ENCODE data around the gene ENKD1.
"Not testable (repeated sequence)": the region's sequence is repeated elsewhere in the genome, so short reads cannot be mapped to it uniquely, and the experiment has no call there.

Gene ENKD1, protein sequence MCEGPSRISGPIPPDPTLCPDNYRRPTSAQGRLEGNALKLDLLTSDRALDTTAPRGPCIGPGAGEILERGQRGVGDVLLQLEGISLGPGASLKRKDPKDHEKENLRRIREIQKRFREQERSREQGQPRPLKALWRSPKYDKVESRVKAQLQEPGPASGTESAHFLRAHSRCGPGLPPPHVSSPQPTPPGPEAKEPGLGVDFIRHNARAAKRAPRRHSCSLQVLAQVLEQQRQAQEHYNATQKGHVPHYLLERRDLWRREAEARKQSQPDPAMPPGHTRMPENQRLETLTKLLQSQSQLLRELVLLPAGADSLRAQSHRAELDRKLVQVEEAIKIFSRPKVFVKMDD

DNA sequence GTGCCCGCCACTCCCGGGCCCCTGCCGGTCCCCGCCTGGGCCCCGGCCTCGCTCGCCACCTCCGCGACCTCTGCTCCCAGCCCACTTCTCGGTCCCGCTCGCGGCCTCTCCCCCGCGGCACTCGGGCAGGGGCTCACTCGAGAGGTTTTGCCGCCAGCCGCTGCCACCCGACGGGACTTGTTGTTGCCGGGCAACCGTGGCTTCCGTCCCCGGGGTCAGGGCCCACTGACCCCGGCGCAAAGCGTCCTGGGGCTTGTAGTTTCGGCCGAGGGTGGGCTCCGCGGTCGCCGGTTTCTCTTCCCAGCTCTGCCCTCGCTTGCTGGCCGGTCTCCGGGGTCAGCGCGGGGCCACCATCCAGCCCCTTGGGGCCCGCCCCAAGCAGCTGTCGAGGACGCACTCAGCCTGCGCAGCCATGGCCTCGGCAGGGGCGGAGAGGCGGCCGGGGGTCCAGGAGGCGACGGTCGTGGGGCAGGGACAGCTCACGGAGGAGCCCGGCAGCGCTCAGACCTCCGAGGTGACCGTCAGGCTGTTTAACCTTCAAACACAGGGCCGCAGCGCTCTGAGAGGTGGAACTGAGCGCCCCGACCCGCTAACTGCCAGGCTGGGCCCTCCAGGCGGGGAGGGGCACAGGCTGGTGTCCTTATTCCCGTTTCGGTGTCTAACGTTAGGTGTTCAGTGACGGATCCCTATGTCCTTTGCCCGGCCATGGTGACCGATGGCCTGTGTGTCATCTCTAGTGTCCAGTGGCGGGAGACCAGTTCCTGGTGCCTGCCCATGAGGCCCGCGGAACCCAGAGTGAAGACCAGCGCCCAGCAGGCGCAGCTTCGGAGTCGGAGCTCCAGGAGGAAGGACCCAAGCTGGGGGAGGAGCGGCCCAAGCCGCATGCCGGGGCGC lies at the start of gene ENKD1, which contains the start of gene C16orf86:
Gene ENKD1 (minus strand): TSS at position 192 of the 894 bp plus-strand sequence. CDS start 308 bp downstream, outside the sequence.
Gene C16orf86 (plus strand): TSS at position 256 of the 894 bp plus-strand sequence. CDS start 157 bp downstream, at position 413.
- no peak for DNase-seq

DNA sequence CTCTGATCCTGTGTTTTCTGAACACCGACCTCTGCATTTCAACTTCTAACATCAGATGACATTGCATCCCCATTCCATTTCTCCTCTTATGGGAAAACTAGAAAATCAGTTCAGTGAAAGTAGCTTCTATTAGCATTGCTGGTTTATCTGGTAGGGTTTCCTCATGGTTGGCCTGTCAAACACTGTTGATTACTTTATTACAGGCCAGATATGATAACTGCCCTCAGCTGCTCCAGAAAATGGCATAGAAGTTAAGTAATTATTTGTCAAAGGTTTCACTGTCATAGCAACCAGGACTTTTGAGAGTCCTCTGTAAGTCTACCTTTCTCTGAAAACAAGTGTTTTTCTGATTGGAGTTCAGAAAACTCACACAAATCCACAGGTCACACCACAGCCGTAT lies 49.5 kb upstream of the ENKD1 start:
- no peak for DNase-seq

DNA sequence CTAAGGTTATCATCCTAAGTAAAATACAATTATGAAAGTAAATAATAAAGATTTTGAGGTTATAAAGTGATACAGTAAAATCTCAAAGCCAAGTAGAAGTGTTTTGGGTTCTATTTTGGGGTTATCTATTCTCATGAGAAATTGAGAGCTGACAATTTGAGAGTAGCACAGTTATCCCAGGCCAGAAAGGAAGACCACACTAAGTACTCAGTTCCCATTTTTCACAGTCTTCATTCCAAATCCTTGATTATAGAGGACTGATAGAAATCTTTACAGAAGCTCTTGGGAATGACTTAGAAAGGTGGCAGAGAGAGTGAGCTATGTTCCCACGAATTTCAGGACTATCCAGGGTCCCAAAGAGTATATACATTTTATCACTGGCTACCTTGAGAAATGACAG lies 48.0 kb upstream of the ENKD1 start:
- DNase-seq, result no peak

DNA sequence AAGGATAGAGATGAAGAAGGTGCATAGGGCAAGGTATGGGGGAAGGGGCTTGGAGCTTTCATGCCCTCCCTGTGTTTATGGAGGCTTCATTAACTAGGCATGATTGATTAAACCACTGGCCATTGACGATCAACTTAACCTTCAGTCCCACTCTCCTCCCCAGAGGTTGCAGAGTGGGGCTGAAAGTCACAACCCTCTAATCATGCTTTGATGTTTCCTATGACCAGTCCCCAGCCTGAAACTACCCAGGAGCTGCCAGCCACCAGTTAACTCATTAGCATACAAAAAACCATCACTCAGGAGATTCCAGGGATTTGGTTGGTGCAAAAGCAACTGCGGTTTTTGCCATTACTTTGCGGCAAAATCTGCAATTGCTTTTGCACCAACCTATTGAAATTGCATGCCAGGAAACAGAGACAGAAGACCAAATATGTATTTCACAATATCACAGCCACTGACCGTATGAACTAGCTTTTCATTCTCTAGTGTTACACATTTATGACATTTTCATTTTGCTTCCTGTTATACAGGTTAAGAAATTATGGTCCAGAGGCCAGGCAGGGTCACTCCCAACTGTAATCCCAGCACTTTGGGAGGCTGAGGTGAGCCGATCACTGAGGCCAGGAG lies 47.2 kb upstream of the ENKD1 start:
- DNase-seq, result no peak

DNA sequence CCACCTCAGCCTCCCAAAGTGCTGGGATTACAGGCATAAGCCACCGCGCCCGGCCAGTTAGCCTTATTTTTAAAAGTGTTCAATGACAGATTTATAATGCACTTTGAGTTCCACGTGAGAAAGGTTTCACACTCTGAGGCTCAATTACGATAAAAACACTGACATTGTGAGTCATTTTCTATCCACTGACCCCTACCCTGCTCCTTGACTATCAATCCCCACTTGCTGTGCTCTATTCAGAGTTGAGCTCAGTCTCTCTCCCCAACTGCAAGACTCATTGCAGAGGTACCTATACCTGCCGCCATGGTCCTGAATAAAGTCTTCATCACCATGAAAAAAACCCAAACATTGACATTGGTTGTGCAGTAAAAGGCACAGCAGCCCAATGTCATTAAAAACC lies 44.1 kb upstream of the ENKD1 start:
- DNase-seq, result no peak

DNA sequence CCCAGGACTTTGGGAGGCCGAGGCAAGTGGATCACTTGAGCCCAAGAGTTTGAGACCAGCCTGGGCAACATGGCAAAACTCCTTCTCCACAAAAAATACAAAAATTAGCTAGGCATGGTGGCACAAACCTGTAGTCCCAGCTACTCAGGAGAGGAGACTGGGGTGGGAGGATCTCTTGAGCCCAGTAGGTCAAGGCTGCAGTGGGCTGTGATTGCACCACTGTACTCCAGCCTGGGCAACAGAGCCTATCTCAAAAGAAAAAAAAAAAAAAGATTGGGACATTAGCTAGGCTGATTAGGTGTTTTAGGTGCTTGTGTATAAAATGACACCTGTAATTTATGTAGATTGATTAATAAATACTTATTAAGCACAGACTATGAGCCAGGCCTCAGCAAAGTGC lies 42.5 kb upstream of the ENKD1 start:
- no peak for DNase-seq

DNA sequence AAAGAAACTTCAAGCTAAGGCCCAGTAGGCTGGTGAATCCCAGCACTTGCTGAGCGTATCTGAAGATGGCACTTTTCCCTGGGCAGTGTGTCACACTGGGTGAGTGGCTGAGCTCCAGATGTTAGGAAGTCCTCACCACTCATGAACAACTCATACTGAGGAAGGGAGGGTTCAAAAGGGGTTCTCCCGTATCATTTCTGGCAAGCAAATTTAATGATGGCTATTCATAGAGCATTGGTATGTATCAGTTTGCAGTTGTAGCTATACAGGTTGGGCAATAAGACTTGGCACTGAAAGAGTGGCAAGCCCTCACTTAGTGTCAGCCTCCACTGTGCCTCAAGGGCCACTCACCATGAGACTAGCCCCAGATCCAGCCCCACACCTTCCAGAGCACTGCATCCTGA lies 41.8 kb upstream of the ENKD1 start:
- DNase-seq, result no peak

DNA sequence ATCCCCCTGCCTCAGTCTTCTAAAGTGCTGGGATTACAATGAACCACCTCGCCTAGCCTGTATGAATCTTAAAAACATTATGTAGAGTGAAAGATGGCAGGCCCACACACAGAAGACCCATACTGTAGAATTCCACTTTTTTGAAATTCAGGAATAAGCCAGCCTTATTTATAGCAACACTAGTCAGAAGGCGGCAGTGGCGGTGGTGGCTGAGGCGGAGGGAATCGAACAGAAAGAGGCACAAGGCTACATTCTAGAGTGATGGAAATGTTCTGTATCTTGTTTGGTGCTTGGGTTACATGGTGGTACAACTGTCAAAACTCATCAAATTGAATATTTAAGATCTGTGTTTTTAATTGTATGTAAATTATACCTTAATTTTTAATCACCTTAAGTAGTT lies 41.2 kb upstream of the ENKD1 start:
- DNase-seq, result no peak

DNA sequence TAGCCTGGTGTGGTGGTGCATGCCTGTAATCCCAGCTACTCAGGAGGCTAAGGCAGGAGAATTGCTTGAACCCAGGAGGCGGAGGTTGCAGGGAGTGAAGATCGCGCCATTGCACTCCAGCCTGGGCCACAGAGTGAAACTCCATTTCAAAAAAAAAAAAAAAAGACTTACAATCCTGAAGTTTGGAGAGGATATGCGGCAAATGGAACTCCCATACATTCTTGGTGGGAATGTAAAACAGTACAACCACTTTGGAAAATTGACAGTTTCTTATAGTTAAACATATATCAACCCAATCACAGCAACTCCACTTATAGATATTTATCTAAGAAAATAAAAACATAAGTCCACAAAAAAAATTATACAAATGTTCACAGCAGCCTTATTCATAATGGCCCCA lies 40.7 kb upstream of the ENKD1 start:
- DNase-seq, result no peak

DNA sequence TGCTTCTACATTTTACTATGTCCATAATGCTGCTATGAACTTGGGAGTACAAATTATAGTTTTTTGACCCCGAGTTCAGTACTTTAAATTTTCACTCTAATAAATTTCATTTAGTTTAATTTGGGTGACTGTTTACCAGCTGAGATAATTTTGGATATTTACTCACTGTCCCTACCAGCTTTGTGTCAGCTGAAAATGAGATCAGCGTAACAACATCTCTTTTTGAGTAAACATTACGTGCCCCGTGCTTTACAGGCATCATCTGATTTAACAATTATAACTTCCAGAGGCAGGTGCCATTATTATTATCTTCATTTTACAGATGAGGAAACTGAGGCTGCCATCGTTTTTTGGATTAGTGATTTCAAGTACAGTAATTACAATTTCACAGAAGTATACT lies 37.6 kb upstream of the ENKD1 start:
- no peak for DNase-seq

DNA sequence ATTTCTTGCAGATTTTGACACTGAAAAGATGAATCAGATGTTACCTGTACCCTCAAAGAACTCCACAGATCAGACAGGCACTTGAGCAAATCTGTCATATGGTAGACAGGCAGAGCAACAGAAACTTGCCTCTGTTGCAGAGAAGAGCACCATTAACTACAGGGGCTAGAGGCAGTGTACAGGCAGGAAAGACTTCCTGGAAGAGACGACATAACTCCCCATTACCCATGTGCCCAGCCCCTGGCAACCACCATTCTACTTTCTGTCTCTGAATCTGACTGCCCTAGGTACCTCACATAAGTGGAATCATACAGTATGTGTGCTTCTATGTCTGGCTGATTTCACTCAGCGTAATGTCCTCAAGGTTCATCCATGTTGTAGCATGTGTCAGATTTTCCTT lies 37.1 kb upstream of the ENKD1 start:
- DNase-seq, result no peak

DNA sequence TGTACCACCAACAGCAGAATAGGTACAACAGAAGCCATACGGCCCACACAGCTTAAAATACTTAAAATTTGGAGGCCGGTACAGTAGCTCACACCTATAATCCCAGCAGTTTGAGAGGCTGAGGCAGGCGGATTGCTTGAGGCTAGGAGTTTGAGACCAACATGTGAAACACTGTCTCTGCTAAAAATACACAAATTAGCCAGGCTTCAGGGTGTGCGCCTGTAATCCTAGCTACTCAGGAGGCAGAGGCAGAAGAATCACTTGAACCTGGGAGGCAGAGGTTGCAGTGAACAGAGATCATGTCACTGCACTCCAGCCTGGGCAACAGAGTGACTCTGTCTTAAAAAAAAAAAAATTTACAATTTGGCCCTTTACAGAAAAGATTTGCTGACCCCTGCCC lies 35.6 kb upstream of the ENKD1 start:
- DNase-seq, result no peak

DNA sequence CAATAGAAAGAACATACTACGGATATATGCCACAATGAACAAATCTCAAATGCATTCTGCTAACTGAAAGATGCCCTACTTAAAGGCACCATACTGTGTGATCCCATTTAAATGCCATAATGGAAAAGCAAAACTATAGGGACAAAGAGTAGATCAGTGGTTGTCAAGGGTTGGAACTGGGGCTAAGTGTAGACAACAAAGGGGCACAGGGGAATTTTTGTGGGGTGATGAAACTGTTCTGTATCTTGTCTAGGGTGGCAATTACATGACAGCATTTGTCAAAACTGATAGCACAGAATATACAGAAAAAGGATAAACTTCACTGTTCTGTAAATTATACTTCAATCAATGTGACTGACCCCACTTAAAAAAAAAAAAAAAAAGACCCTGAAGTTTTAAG lies 34.9 kb upstream of the ENKD1 start:
- no peak for DNase-seq

DNA sequence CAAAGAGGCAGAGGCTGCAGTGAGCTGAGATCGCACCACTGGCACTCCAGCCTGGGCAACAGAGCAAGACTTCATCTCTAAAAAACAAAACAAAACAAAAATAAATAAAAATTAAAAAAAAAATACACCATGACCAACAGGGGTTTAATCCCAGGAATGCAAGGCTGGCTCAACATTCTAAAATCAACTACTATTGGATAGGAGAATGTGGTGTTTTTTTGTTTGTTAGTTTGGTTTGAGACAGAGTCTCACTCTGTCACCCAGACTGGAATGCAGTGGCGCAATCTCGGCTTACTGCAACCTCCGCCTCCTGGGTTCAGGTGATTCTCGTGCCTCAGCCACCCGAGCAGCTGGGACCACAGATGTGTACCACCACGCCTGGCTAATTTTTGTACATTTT lies 32.7 kb upstream of the ENKD1 start:
- no peak for DNase-seq

DNA sequence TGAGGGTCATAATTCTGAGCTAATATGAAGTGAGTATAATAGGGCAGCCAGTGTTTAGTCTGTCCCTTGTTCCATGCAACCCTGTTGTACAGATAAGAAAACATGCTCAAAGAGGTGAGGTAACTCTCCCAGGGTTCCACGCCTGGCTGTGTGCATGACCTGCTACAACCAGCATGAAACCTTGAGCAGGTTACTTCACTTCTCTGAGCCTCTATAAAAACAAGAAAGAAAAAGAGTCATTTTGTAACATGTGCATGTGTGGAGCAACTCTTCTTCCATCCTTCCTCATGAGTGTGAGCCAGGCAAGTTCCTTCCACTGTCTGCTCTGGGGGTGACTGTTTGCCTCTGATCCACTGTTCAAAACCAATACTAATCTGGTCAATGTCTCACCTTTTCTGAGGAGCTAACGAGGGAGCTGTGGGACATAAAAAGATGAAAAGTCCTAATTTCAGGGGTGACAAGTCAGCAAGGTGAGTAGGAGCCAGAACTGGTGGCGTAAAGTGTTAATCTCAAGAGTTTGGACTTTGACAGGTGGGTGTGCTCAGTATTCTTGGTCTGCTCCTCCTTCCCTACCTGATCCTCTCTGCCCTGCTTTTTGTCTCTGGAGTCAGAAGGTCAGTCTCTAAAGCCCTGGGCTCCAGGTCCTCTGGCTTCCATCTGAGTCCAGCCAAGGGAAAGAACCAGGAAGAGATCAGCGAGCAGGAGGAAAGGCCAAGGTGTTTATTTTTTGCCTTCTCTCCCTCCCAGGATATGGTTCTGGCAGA lies 31.1 kb upstream of the ENKD1 start:
- no peak for DNase-seq

DNA sequence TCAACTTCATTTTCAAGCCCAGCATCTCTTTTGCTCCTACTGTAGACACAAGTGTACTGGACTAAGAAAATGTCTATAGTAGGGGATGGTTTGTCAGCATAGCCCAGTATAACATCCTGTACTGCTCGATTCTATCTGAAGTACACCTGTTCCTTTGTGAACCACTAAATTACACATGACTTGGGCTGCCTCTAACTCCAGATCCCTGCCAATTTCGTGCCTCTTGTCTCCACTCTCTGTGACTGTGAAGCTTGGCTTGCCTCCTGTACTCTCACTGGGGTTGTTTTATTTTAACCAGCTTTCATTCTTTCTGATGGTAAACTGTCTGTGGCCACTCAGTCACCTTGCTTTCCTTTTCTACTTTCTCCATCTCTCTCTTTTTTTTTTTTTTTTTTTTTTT lies 28.1 kb upstream of the ENKD1 start:
- DNase-seq, result no peak

DNA sequence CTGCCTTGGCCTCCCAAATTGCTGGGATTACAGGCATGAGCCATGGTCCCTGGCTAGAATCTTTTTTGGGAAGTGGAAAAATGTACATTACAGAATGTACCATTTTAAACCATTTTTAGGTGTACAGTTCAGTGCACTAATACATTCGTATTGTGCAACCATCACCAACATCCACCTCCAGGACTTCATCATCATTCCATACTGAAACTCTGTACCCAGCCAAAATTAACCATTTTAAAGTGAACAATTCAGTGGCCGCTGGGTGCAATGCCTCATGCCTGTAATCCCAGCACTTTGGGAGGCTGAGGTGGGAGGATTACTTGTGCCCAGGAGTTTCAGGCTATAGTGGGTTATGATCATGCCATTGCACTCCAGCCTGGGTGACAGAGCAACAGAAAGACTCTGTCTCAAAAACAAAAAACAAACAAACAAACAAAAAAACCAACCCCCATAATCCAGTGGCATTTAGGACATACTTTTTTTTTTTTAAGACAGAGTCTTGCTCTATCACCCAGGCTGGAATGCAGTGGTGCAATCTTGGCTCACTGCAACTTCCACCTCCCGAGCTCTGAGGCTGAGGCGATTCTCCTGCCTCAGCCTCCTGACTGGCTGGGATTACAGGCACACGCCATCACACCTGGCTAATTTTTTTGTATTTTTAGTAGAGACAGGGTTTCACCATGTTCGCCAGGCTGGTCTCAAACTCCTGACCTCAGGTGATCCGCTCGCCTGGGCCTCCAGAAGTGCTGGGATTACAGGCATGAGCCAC lies 27.2 kb upstream of the ENKD1 start:
- DNase-seq, result not testable (repeated sequence)

DNA sequence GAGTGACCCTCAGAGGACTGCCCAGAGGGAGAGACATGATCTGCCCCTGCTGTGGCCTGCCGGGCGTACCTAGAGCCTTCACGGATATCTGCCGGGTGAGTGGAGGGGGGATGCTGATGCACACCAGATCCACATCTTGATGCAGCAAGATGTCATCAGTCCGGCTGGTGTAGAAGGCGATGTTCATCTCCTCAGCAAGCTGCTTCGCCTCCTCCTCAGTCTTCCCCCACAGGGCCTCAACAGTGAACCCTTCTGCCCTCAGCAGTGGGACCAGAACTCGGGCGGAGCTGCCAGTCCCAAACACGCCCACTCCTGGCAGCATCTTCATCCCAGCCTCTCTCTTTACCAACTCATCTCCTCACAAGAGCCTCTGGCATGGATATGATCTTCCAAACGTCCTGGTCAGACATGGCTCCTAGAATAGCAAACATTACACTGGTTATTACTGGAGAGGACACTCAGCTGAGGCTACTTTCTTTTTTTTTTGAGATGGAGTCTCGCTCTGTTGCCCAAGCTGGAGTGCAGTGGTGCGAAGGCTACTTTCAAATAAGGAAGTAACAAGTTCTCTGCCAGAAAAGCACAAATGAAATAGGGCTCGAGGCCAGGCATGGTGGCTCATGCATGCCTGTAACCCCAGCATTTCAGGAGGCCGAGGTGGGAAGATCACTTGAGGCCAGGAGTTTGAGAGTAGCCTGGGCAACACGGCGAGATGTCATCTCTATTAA lies 19.0 kb upstream of the ENKD1 start:
- no peak for DNase-seq

DNA sequence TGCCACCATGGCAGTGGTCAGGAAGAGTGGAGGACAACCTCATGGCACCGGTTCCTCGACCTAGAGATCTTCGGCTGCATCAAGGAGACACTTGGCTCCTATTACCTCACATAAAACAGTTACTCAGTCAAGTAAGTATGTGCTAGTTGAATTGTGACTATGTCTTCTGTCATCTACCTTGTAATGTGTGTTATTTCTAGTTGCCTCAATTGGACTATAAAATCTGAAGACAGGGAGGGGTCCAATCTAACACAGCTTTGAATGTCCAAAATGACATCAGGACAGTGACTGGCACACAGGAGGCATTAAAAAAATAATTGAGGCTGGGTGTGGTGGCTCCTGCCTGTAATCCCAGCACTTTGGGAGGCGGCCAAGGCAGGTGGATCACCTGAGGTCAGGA lies 17.2 kb upstream of the ENKD1 start:
- no peak for DNase-seq

DNA sequence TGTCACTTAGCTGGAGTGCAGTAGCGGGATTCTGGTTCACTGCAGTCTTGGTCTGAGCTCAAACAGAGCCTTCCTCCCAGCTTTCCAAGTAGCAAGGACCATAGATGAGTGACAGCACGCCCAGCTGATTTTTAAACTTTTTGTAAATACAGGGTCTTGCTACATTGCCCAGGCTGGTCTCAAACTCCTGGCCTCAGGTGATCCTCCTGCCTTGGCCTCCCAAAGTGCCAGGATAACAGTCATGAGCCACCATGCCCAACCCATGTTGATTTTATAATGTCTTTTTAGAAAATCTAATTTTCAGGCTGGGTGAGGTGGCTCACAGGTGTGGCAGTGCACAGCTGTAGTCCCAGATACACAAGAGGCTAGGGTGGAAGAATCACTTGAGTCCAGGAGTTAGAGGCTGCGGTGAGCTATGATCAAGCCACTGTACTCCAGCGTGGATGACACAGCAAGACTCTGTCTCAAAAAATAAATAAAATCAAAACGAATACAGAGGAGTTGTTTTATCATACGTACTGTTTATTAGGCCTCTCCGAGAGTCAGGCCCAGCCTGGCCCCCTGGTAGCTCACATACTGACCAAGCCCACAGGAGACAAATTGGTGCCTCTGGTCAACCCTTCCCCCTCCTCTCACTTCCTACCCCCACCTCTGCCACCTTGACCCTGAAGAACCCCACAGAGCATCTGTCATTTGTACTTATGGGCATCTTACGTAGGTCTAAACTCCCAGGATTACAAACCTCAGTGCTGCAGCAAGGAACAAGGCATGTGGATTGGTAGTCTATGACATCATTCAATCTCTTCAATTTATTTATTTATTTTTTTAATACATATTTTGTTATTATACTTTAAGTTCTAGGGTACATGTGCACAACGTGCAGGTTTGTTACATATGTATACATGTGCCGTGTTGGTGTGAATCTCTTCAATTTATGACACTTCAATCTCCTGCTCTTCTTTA lies 13.7 kb upstream of the ENKD1 start:
- no peak for DNase-seq
